ENCODE data around the gene SYT14.
A peak's percentile ranks its signal among the peaks of the same experiment; 100 is the strongest.
"Not testable (repeated sequence)": the region's sequence is repeated elsewhere in the genome, so short reads cannot be mapped to it uniquely, and the experiment has no call there.

SYT14 gene

GRCh38 chr1:210031473-210031872 lies 93.5 kb downstream of the SYT14 start:
- DNase-seq: no peak

GRCh38 chr1:210043058-210043457 lies 105.0 kb downstream of the SYT14 start:
- DNase-seq: no peak

- DNase-seq: peak; percentile 21
These were observed 111.6 kb downstream of the SYT14 start for GRCh38 chr1:210049616-210050015.

- not testable (repeated sequence) for DNase-seq
These were observed 112.5 kb downstream of the SYT14 start for GRCh38 chr1:210050491-210050890.

- no peak for DNase-seq
These were observed 115.1 kb downstream of the SYT14 start for GRCh38 chr1:210053126-210053525.

GRCh38 chr1:210057593-210057992 lies 119.6 kb downstream of the SYT14 start:
- no peak for DNase-seq

- peak; percentile 14 for DNase-seq
These were observed 124.0 kb downstream of the SYT14 start for GRCh38 chr1:210061992-210062391.

- no peak for DNase-seq
These were observed 132.5 kb downstream of the SYT14 start for GRCh38 chr1:210070531-210070930.

GRCh38 chr1:210072129-210072528 lies 134.1 kb downstream of the SYT14 start:
- DNase-seq: no peak

GRCh38 chr1:210072896-210073504 lies 135.0 kb downstream of the SYT14 start:
- no peak for DNase-seq

- peak; percentile 3 for DNase-seq
These were observed 136.9 kb downstream of the SYT14 start for GRCh38 chr1:210074904-210075303.

- no peak for DNase-seq
These were observed 138.6 kb downstream of the SYT14 start for GRCh38 chr1:210076620-210077019.

- DNase-seq: no peak
These were observed 143.5 kb downstream of the SYT14 start for GRCh38 chr1:210081494-210081893.

GRCh38 chr1:210085359-210085758 lies 147.3 kb downstream of the SYT14 start:
- DNase-seq: no peak

GRCh38 chr1:210087058-210087457 lies 149.0 kb downstream of the SYT14 start:
- no peak for DNase-seq

- no peak for DNase-seq
These were observed 151.8 kb downstream of the SYT14 start for GRCh38 chr1:210089855-210090254.

- DNase-seq: no peak
These were observed 154.3 kb downstream of the SYT14 start for GRCh38 chr1:210092366-210092765.

GRCh38 chr1:210093461-210093860 lies 155.4 kb downstream of the SYT14 start:
- no peak for DNase-seq

GRCh38 chr1:210098356-210098755 lies 160.3 kb downstream of the SYT14 start:
- no peak for DNase-seq

GRCh38 chr1:210099921-210100320 lies 161.9 kb downstream of the SYT14 start:
- DNase-seq: peak; percentile 77

GRCh38 chr1:210104103-210104502 lies 166.1 kb downstream of the SYT14 start:
- DNase-seq: no peak

GRCh38 chr1:210112906-210113305 lies 174.9 kb downstream of the SYT14 start:
- DNase-seq: not testable (repeated sequence)

- no peak for DNase-seq
These were observed 179.2 kb downstream of the SYT14 start for GRCh38 chr1:210117198-210117597.

- DNase-seq: no peak
These were observed 179.7 kb downstream of the SYT14 start for GRCh38 chr1:210117681-210118170.

GRCh38 chr1:210123383-210123782 lies 185.4 kb downstream of the SYT14 start:
- DNase-seq: peak; percentile 13

Data from NCI-H2171 treated with DMSO at 0.1 percent for 48 hours (cell line).